ENCODE results near the gene NHEJ1.
"Not testable (repeated sequence)": the region's sequence is repeated elsewhere in the genome, so short reads cannot be mapped to it uniquely, and the experiment has no call there.

NHEJ1 gene, protein sequence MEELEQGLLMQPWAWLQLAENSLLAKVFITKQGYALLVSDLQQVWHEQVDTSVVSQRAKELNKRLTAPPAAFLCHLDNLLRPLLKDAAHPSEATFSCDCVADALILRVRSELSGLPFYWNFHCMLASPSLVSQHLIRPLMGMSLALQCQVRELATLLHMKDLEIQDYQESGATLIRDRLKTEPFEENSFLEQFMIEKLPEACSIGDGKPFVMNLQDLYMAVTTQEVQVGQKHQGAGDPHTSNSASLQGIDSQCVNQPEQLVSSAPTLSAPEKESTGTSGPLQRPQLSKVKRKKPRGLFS

DNA sequence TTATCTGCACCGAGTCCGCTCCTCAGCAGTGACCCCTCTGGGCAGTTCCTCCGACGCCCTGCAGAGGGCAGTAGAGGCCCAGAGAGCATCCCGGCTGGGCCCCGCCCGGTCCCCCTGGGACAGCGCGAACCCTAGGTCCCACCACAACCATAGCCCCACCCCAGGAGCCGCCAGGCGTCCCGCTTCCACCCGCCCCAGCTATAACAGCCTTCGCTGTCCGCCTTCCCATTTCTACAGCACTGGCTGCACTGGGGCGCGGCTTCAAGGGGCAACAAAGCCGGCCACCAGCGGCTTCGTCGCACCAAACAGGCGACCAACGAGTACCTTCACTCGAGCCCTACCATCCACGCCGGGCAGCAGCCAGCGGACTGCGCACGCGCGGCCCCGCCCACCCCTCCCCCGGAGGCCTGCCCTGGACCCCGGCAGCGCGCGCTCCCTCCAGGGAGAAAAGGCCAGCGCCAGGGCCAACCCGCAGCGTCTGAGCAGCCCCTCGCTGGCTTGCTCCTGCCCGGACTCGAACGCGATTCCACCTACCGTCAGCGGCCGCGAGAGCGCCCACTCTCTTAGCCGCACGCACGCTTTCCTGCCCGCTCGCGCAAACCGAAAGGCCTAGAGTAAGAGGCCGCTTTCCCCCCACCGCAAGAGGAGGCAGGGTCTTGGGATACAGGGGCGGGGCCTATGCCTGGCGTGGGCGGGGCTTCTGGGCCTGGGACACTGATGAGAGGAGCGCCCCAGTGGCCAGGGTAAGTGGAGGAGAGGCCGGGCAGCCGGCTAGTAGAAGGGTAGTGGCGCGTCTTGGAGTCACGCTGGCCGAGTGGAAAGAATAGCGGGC is at the start of gene NHEJ1:
NHEJ1 (minus strand) TSS at position 630 of the 832 bp plus-strand sequence. CDS start 2,453 bp downstream, outside the sequence.
- peak; percentile 81 to 93 (median 88) for DNase-seq (ENCODE audit: low read depth in 3 of 3, low spot score in 1 of 3)

DNA sequence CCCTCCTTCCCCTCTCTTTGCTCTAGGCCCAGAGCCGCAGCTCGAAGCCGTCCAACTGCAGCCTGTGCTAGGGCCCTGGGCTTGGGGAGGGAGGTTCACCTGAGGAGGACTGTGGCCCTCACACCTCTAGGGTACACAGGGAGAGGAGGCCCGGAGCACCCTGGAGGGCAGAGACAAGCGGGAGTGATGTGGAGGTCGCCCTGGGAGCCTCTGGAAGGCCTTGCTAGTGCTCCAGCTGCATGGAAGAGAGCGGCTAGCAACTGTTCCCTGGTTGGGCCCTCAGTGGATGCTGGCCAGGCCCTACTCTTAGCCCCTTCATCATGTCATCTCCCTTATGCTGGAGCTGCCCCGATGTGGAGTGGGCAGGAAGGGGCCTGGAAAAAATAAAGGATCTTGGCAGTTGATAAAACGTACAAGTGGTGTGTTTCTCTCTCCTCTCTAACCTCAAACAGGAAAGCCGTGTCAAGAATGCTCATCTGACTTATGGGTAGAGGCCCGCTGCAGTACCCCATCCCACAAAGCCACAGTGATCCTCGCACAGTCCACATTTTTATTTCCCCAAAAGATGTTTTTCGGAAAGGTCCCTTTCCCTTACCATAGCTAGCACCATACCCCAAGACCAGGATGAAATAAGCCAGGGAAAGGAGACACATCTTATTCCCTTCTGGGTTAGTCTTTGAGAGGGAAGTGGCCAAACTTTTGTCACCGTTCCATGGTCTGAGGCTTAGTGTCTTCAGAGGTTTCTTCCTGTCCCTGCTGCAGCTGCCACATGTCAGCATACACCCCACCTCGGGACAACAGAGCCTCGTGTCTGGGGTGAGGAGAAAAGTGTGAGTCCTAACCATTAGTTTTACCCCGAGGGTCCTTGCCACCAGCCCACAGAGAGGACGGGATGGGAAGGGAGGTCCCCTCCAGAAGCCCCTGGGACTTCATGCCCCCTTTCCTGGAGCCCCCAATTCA is 48.9 kb upstream of the NHEJ1 start:
- no peak for DNase-seq (ENCODE audit: low read depth in 3 of 3, low spot score in 1 of 3)

DNA sequence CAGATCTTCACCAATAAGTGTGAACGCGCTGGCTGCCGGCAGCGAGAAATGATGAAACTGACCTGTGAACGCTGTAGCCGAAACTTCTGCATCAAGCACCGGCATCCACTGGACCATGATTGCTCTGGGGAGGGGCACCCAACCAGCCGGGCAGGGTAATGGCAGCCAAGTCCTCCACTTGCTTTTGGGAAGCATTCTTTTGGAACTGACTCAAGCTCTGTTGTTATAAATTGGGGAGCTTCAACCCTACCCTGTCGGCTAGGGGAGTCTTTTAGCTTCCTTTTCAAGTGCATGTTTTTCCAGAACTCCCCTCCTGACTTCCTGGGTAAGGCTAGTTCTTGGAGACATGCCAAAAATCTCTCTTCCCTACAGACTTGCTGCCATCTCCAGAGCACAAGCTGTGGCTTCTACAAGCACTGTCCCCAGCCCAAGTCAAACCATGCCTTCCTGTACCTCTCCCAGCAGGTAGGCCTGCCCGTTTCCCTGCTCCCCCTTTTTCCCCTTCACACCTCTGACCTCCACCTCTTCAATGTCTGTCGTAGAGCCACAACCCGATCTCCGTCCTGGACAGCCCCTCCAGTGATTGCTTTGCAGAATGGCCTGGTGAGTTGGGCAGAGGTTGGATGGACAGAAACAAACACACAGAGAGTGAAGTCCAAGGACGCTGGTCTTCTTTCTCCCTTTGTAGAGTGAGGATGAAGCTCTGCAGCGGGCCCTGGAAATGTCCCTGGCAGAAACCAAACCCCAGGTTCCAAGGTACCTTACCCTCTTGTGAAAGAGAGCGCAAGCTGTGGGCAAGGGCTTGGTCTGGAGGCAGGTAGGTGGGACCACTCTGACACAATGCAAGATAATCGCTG is 47.5 kb upstream of the NHEJ1 start:
- DNase-seq (ENCODE audit: low read depth in 3 of 3, low spot score in 1 of 3) = no peak

DNA sequence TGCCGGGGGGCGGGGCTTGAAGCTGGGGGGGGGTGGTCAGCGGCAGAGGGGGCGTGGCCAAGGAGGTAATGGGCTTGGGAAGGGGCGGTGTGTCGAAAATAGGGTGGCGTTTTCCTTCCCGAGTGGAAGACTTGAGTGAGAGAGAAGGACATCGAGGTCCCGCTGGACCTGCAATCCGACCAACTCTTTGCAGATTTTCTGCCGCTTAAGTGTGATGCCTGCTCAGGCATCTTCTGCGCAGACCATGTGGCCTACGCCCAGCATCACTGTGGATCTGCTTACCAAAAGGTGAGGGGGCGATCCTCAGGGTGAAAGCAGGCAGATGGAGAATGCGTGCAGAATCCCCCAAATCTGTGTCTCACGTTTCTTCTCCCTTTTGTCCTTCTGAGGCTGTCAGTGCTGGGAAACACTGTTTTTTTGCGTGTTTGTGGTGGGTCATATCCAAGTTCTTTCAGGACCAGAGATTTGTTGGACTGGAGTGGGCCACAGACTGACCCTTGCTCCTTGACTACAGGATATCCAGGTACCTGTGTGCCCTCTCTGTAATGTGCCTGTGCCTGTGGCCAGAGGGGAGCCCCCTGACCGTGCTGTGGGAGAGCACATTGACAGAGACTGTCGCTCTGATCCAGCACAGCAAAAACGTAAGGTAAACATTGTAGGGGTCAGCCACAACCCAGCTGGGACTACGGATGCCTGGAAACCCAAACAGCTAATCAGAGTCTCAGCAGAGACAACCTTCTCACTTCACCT is 46.7 kb upstream of the NHEJ1 start:
- no peak for DNase-seq (ENCODE audit: low read depth in 3 of 3, low spot score in 1 of 3)

DNA sequence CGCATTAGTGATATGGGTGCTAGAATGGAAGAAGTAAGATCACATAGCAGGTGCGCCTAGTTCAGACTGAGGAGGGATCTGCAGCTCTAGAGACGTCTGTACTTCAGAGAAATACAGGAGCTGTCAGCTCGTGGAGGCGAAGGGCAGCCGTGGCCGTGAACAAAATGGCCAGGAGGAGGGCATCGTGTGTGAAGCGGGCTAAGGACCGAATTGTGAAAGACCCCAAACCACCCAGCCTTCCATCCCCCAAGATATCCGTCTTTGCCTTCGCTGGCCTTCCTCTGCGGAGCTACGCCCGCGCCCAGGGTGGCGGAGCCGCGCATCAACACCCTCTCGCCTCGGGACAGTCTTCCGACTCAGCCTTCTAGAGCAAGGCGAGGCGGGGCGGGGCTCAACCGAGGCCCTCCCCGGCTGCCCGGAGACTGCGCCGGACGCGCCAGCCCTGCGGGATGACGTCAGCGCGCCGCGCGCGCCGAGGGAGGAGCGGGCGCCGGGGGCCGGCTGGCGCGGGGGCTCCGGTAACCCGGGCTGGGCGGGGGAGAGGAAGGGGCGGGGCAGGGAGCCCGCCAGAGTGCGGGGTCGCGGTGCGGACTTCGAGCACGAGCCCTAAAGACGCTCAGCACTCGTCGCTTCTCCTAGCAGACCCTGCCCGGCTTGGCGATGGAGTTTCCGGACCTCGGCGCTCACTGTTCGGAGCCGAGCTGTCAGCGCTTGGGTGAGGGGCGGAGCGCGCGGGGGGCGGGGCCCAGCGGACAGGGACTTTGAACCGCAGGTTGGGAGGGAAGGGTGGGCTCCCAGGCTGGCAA is 45.9 kb upstream of the NHEJ1 start, which contains the start of gene ZFAND2B:
ZFAND2B (plus strand) TSS at position 455 of the 806 bp plus-strand sequence; CDS start at position 661, 206 bp downstream.
- peak; percentile 88 to 93 (median 92) for DNase-seq (ENCODE audit: low read depth in 3 of 3, low spot score in 1 of 3)

DNA sequence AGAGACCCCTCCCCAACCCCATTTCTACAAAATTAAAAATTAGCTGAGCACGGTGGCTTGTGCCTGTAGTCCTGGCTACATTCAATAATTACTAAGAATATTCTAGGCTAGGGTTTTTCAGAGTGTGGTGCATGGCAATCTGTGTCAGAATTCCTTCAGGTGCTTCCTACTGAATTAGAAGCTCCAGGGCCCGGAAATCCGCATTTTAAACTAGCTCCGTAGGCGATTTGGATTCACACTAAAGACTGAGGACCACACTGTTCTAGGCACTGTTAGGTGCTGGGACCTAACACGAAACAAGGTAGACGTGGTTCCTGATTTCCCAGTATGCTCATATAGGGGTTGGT is 45.3 kb upstream of the NHEJ1 start:
- DNase-seq (ENCODE audit: low read depth in 3 of 3, low spot score in 1 of 3) = no peak

DNA sequence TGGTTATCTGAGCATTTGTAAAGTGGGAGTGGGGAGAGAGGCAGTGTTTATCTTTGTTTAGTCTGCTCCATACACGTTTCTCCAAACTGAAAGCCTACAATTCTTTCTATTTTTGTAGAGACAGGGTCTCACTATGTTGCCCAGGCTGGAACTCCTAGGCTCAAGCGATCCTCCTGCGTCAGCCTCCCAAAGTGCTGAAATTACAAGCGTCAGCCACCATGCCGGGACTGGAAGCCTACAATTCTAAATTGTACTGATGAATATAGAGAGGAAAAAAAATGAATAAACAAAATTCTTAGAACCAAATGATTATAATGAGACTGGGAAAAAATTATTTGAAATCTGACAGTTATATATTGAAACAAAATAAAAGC is 44.5 kb upstream of the NHEJ1 start:
- DNase-seq (ENCODE audit: low read depth in 3 of 3, low spot score in 1 of 3) = no peak

DNA sequence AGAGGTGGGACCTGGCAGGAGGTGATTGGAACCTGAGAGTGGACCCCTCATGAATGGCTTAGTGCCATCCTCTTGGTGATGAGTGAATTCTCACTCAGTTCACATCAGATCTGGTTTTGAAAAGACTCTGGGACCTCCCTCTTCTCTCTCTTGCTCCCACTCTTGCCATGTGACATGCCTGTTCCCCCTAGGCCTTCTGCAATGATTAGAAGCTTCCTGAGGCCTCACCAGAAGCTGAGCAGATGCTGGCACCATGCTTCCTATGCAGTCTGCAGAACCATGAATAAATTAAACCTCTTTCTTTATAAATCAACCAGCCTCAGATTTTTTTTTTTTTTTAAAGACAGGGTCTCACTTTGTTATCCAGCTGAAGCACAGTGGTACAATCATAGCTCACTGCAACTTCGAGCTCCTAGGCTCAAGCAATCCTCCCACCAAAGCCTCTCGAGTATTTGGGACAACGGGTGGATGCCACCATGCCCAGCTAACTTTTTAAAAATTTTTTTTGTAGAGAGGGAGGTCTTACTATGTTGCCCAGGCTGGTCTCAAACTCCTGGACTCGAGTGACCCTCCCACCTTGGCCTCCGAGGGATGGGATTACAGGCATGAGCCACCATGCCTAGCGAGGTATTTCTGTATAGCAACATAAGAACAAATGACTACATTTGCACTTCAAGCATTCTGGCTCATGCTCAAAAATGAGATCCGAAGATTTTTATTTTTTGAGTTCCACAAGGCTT is 44.0 kb upstream of the NHEJ1 start:
- DNase-seq (ENCODE audit: low read depth in 3 of 3, low spot score in 1 of 3) = no peak

DNA sequence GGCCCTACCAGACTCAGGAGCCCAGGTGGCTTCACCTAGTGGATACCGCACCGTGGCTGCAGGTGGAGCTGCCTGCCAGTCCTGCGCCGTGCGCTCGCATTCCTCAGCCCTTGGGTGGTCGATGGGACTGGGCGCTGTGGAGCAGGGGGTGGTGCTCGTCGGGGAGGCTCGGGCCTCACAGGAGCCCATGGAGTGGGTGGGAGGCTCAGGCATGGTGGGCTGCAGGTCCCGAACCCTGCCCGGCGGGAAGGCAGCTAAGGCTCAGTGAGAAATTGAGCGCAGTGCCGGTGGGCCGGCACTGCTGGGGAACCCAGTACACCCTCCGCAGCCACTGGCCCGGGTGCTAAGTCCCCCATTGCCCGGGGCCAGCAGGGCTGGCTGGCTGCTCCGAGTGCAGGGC is 40.7 kb upstream of the NHEJ1 start:
- not testable (repeated sequence) for DNase-seq (ENCODE audit: low read depth in 3 of 3, low spot score in 1 of 3)

DNA sequence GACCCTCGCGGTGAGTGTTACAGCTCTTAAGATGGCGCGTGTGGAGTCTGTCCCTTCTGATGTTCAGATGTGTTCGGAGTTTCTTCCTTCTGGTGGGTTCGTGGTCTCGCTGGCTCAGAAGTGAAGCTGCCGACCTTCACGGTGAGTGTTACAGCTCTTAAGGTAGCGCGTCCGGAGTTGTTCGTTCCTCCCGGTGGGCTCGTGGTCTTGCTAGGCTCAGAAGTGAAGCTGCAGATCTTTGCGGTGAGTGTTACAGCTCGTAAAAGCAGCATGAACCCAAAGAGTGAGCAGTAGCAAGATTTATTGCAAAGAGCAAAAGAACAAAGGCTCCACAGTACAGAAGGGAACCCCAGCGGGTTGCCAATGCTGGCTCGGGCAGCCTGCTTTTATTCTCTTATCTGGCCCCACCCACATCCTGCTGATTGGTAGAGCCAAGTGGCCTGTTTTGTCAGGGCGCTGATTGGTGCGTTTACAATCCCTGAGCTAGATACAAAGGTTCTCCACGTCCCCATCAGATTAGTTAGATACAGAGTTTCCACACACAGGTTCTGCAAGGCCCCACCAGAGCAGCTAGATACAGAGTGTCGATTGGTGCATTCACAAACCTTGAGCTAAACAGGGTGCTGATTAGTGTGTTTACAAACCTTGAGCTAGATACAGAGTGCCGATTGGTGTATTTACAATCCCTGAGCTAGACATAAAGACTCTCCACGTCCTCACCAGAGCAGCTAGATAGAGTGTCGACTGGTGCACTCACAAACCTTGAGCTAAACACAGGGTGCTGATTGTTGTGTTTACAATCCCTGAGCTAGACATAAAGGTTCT is 40.1 kb upstream of the NHEJ1 start:
- not testable (repeated sequence) for DNase-seq (ENCODE audit: low read depth in 3 of 3, low spot score in 1 of 3)

DNA sequence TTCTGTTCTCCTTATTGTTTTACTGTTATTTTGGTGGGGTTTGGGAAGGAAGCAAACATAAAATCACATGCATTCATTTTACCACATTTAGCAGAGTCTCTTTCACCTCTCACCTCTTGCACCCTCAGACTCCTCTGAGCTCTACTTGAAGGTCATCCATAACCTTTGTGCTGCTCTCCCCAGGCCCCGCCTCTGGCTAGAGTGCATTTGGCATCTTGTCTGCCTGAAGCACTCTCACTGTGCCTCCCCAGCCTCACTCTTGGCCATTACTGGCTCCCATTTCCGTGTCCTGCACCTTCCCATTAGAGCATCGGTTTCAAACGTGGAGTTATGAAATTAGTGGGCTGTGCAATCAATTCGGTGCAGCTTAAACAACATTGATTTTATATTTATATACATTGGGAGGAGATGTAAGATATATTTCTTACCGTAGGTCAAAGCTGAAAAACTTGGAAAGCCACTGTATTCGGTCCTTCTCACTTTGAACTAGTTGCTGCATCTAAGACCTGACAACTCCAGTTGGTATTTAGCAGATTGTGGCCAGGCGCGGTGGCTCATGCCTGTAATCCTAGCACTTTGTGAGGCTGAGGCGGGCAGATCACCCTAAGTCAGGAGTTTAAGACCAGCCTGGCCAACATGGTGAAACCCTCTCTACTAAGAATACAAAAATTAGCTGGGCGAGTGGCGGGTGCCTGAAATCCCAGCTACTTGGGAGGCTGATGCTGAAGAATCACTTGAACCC is 39.0 kb upstream of the NHEJ1 start:
- no peak for DNase-seq (ENCODE audit: low read depth in 3 of 3, low spot score in 1 of 3)

DNA sequence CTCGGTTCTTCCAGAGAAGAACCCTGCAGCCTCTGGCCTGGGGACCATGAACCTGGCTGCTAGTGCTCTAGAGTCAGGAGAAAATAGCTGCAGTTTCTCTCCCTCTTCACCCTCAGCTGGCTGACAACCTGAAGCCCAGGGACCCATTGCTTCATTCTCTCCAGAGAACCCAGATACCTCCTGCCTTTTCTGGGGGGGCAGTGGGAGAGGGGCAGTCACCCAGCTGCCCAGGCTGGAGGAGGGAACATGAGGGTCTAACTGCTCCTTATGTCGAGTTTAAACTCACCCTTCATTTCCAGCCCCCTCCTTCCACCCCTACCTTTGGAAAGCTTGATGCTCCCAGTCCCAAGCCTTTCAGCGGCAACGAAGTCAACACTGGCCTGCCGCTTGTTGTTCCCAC is 38.4 kb upstream of the NHEJ1 start:
- DNase-seq (ENCODE audit: low read depth in 3 of 3, low spot score in 1 of 3) = no peak

DNA sequence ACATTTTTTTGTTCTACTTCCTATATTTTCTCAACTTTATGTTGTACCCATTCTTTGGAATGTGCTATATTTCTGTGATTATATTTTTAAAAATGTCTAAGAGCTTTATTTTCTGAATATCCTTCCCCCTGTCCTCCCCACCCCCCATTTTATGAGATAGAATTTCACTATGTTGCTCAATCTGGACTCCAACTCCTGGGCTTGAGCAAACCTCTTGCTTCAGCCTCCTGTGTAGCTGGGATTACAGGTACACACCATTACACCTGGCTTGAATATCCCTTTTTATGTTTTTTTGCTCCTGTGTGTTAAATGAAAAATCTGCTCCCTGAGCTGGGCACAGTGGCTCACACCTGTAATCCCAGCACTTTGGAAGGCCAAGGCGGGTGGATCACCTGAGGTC is 36.8 kb upstream of the NHEJ1 start:
- DNase-seq (ENCODE audit: low read depth in 3 of 3, low spot score in 1 of 3) = no peak

DNA sequence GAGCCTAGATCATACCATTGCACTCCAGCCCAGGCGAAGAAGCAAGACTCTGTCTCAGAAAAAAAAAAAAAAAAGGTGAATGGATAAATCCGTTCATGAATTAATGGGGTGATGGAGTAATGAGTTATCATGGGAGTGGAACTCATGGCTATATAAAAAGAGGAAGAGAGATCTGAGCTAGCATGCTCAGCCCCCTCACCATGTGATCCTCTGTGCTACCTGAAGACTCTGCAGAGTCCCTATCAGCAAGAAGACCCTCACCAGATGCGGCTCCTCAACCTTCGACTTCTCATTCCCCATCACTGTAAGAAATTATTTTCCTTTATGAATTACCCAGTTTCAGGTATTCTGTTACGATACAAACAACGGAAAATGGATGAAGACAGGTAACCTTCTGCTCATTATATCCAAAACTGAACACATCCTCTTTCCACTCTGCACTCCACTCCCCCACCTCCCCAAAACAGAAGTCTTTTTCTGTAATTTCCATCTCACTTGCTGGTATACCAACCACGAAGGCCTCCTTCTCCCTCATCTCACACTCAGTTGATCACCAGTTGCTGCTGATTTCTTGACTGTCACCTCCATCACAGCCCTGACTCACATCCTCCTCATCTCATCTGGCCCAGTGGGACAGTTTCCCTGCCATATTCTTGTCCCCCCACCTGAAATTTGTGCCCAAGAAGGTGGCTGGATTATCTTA is 26.3 kb upstream of the NHEJ1 start:
- no peak for DNase-seq (ENCODE audit: low read depth in 3 of 3, low spot score in 1 of 3)

DNA sequence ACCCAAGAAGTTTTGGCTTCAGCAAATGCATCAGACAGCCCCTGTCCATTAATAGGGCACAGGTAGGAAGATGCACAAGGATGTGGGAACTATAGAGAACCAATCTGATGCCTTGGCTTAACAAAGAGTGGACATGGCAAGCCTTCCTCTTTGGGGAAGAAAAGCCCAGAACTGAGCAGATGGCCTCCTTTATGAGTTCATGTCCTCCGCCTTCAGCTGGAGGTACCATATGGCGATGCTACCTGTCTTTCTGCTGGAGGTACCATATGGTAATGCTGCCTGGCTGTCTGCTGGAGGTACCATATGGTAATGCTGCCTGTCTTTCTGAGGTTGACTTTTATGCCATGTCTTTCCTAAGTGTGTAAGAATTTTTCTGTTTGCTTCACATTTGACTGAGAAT is 23.5 kb upstream of the NHEJ1 start:
- DNase-seq (ENCODE audit: low read depth in 3 of 3, low spot score in 1 of 3) = no peak

DNA sequence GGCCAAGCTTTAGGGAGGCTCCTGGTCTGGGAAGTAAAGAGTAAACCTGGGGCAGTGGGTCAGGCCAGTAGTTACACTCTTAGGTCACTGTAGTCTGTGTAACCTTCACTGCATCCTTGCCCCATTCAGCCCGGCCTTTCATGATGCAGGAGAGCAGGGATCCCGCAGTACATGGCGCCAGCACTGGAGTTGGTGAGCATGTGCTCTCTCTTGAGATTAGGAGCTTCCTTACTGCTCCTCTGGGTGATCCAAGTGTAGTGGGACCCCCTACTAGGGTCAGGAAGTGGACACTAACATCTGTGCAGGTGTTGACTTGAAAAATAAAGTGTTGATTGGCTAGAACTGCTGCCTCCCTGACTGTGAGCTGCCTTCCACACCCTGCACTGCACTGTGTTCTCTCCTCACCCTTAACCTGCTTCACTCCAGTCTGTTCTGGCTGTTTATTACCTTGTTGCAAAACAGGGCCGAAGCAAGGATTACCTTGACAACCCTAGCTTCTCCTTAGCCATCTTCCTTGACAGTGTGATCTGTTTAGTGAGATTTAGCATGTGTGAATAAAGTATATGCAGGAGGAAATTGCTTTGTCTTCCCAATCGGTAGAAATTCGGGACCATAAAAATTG is 22.6 kb upstream of the NHEJ1 start:
- DNase-seq (ENCODE audit: low read depth in 3 of 3, low spot score in 1 of 3) = no peak
